Osteocyte (in vitro differentiated cells): ENCODE data around the gene HOXB2. TPM values are rescaled to one million over a fixed set of nuclear protein-coding genes. Genes with fewer than 3 reads are reported as not detected.
A peak's percentile ranks its signal among the peaks of the same experiment; 100 is the strongest.
"Not testable (repeated sequence)": the region's sequence is repeated elsewhere in the genome, so short reads cannot be mapped to it uniquely, and the experiment has no call there.

ENCODE experiments used
- DNase-seq: peaks from one replicate; pipeline ENCODE4 v3.0.0; 2021; ENCODE audit warnings: mixed read lengths; ENCODE audit not compliant: unreplicated experiment; ENCODE audit errors: extremely low spot score
- H3K27ac Mint-ChIP-seq: one replicate; pipeline ENCODE4 v1.8.0; 2021; ENCODE audit warnings: mild to moderate bottlenecking, mixed read lengths; ENCODE audit not compliant: unreplicated experiment
- H3K27me3 Mint-ChIP-seq: one replicate; pipeline ENCODE4 v1.8.0; 2021; ENCODE audit warnings: mixed read lengths; ENCODE audit not compliant: unreplicated experiment
- H3K36me3 Mint-ChIP-seq: one replicate; pipeline ENCODE4 v1.8.0; 2021; ENCODE audit warnings: mixed read lengths; ENCODE audit not compliant: unreplicated experiment
- H3K4me1 Mint-ChIP-seq: one replicate; pipeline ENCODE4 v1.8.0; 2021; ENCODE audit warnings: mixed read lengths; ENCODE audit not compliant: unreplicated experiment
- H3K4me3 Mint-ChIP-seq: one replicate; pipeline ENCODE4 v1.8.0; 2021; ENCODE audit warnings: mild to moderate bottlenecking, moderate library complexity, mixed read lengths; ENCODE audit not compliant: unreplicated experiment
- H3K9me3 Mint-ChIP-seq: one replicate; pipeline ENCODE4 v1.8.0; 2021; ENCODE audit warnings: mixed read lengths; ENCODE audit not compliant: unreplicated experiment
- CTCF ChIP-seq: fragments of 200-600 bp; sonication (generic); IDR thresholded peaks from 2 replicates; pipeline ENCODE4 v1.5.0; 2021; ENCODE audit warnings: antibody characterized with exemption, mild to moderate bottlenecking, moderate library complexity
- total RNA-seq: library from RNA; stranded (reverse); gene quantifications from 2 replicates; pipeline ENCODE4 v1.2.1, GENCODE V29; 2021

The HOXB2 gene
- total RNA-seq, 1 donor from 2014 or later: not detected

GRCh38 chr17:48541577-48542113 is 3.3 kb downstream of the HOXB2 start:
- Mint-ChIP-seq H3K27ac (no peak overlapping the region), H3K4me1 (peaks cover 11% of the 10 kb centered on the region), H3K4me3 (peak overlapping the region; percentile 29), H3K27me3 (peaks cover 69% of the 10 kb centered on the region), H3K9me3 (no peaks in the 10 kb centered on the region), H3K36me3 (no peaks in the 10 kb centered on the region)
- DNase-seq: no peak
- no peak for TF ChIP-seq CTCF

GRCh38 chr17:48541036-48541576 is 3.8 kb downstream of the HOXB2 start:
- Mint-ChIP-seq H3K27ac (no peak overlapping the region), H3K36me3 (no peaks in the 10 kb centered on the region), H3K4me3 (no peak overlapping the region), H3K27me3 (peaks cover 67% of the 10 kb centered on the region), H3K9me3 (no peaks in the 10 kb centered on the region), H3K4me1 (peaks cover 11% of the 10 kb centered on the region)
- TF ChIP-seq CTCF: no peak
- DNase-seq: no peak

DNA sequence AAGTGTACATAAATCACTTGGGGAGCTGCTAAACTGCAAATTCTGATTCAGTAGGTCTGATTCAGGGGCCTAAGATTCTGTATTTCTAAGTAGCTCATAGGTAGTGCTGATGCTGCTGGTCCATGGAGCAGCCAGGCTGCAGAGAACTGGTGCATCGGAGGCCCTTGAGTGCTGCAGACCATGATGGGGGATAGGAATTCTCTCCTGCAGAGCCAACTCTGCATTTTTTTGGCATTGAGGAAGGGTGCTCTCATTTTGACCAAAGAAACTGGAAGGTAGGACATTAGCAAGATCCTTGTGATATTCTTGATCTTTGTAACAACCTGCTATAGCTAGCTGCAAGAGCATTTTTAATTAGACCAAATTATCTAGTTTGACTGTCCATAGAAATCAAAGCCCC is 4.7 kb downstream of the HOXB2 start:
- Mint-ChIP-seq H3K4me1 (peaks cover 11% of the 10 kb centered on the region), H3K27ac (no peak overlapping the region), H3K4me3 (no peak overlapping the region), H3K27me3 (peaks cover 63% of the 10 kb centered on the region), H3K36me3 (no peaks in the 10 kb centered on the region), H3K9me3 (no peaks in the 10 kb centered on the region)
- TF ChIP-seq CTCF: no peak
- no peak for DNase-seq

DNA sequence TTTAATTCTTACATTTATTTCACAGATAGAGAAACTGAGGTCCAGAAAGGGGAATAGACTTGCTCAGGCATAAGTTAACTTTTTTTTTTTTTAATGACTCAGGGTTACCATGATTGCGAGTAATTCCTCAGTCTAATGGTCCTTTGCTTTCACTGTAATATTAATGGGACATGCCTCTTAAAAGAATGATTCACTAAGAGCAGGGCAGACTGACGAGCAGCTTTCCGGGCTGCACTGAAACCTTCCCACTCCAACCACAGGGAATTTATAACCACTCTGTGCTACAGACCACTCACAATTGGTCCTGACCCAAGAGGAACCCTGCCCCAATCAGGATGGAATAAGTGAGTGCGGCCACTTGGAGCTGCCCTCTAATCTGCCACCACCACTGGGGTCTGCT is 5.7 kb downstream of the HOXB2 start:
- no peaks in the 10 kb centered on the region for H3K9me3 Mint-ChIP-seq
- no peaks in the 10 kb centered on the region for H3K36me3 Mint-ChIP-seq
- no peak overlapping the region for H3K27ac Mint-ChIP-seq
- no peak for DNase-seq
- TF ChIP-seq CTCF: no peak
- H3K4me3 Mint-ChIP-seq: no peak overlapping the region
- H3K4me1 Mint-ChIP-seq: peaks cover 11% of the 10 kb centered on the region
- peaks cover 56% of the 10 kb centered on the region for H3K27me3 Mint-ChIP-seq

DNA sequence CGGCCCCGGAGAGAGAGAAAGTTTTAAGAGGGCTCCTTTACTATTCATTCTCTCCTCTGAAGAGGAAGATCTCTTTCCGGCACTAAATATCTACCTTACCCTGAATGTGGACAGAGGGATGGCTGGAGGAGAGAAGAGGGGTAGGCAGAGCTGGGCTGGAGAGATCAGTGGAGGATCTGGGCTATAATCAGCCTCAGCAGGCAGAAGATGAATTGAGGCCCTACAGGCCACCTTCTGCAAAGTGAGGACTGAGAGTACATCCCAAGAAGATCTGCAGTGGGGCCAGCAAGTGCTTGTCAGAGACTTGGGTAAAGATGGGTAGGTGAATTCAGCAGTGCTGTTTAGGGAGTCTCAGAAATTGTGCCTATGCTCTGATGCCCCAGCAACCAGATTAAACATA is 7.6 kb downstream of the HOXB2 start:
- Mint-ChIP-seq H3K27ac (no peak overlapping the region), H3K4me3 (no peak overlapping the region), H3K9me3 (no peaks in the 10 kb centered on the region), H3K27me3 (peaks cover 45% of the 10 kb centered on the region), H3K36me3 (no peaks in the 10 kb centered on the region), H3K4me1 (no peaks in the 10 kb centered on the region)
- DNase-seq: no peak
- TF ChIP-seq CTCF: no peak

DNA sequence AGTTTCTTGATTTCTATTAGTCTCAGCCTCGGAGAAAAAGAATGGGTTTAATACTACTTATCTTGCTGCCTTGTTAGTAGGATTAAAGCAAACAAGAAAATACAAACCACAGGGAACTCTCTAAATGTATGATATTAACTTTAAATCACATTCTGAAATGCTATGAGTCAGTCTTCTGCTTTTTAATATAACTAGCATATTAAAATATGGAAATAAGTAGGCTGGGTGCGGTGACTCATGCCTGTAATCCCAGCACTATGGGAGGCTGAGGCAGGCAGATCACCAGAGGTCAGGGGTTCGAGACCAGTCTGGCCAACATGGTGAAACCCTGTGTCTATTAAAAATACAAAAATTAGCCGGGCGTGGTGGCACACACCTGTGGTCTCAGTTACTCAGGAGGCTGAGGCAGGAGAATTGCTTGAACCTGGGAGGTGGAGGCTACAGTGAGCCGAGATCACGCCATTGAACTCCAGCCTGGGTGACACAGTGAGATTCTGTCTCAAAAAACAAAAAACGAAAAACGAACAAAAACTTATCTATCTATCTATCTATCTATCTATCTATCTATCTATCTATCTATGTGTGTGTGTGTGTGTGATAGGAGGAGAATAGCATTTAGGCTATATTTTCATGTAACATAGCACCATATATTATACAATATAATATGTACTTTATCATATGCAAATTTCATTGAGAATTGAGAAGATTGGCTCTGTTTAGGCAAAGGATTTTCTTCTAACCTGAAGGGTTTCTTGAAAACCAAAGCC is 8.9 kb downstream of the HOXB2 start:
- H3K4me3 Mint-ChIP-seq, H3K27ac Mint-ChIP-seq, DNase-seq, H3K9me3 Mint-ChIP-seq, H3K4me1 Mint-ChIP-seq, H3K36me3 Mint-ChIP-seq: not testable (repeated sequence)
- peaks cover 44% of the 10 kb centered on the region for H3K27me3 Mint-ChIP-seq
